ENCODE data around the gene LRRC51.

GRCh38 chr11:72122607-72123006 lies 42.0 kb downstream of the LRRC51 start:
- TF ChIP-seq CTCF (IDR thresholded peaks at IDR 0.05; ENCODE audit: low read length): no peak
- TF ChIP-seq EZH2 (optimal IDR thresholded peaks at IDR 0.05; ENCODE audit: low read depth, low read length): no peak
- TF ChIP-seq EZH2phosphoT487 (IDR thresholded peaks at IDR 0.05; ENCODE audit: low read length): no peak
